SK-N-MC (cell line): ENCODE data around the gene SH2D4B.

Experiments used
- DNase-seq: peaks from one replicate; pipeline ENCODE4 v3.0.0-alpha.2; 2011; ENCODE audit warnings: low read depth, low spot score
- H3K27ac ChIP-seq: fragments of 200-600 bp; sonication (generic); 2 replicates; pipeline ENCODE4 v1.5.1; 2016; ENCODE audit warnings: mixed run types
- H3K36me3 ChIP-seq: fragments of 200-600 bp; sonication (generic); 2 replicates; pipeline ENCODE4 v1.6.1; 2017; ENCODE audit warnings: antibody characterized with exemption, low read length, mixed read lengths; ENCODE audit not compliant: insufficient read depth
- H3K4me3 ChIP-seq: fragments of 200-600 bp; sonication (generic); 2 replicates; pipeline ENCODE4 v1.5.1; 2016
- H3K9ac ChIP-seq: fragments of 200-600 bp; sonication (generic); 2 replicates; pipeline ENCODE4 v1.8.0; 2017; ENCODE audit warnings: mixed run types, mixed read lengths; ENCODE audit not compliant: insufficient read length
- H3K9me3 ChIP-seq: fragments of 200-600 bp; sonication (generic); 2 replicates; pipeline ENCODE4 v1.6.1; 2017; ENCODE audit warnings: low read depth, mild to moderate bottlenecking, antibody characterized with exemption, low read length, moderate library complexity, mixed read lengths
- EZH2 ChIP-seq: fragments of 200-600 bp; sonication (generic); IDR thresholded peaks from one replicate; pipeline ENCODE4 v1.6.1; 2017; ENCODE audit warnings: antibody characterized with exemption
- FOXP2 ChIP-seq: optimal IDR thresholded peaks from 2 replicates; pipeline ENCODE3; 2011; ENCODE audit warnings: mild to moderate bottlenecking, moderate library complexity; ENCODE audit not compliant: insufficient read depth; ENCODE audit errors: extremely low read length, control extremely low read depth
- POLR2AphosphoS5 ChIP-seq: IDR thresholded peaks from 2 replicates; pipeline ENCODE4 v1.6.1; 2012; ENCODE audit warnings: mild to moderate bottlenecking, low read depth, low read length, borderline replicate concordance

Gene SH2D4B

GRCh38 chr10:80600256-80600655 is 62.6 kb downstream of the SH2D4B start:
- Histone ChIP-seq H3K27ac (no peak overlapping the region), H3K36me3 (no peaks in the 10 kb centered on the region), H3K4me3 (no peak overlapping the region), H3K9ac (no peak overlapping the region), H3K9me3 (no peaks in the 10 kb centered on the region)
- TF ChIP-seq FOXP2 (no peak), EZH2 (no peak), POLR2AphosphoS5 (no peak)
- DNase-seq, result no peak

GRCh38 chr10:80602881-80603280 is 65.2 kb downstream of the SH2D4B start:
- Histone ChIP-seq H3K36me3 (no peaks in the 10 kb centered on the region), H3K9ac (no peak overlapping the region), H3K4me3 (no peak overlapping the region), H3K9me3 (no peaks in the 10 kb centered on the region), H3K27ac (no peak overlapping the region)
- no peak for DNase-seq
- no peak for TF ChIP-seq EZH2
- no peak for TF ChIP-seq FOXP2
- no peak for TF ChIP-seq POLR2AphosphoS5

GRCh38 chr10:80603516-80603915 is 65.8 kb downstream of the SH2D4B start:
- Histone ChIP-seq H3K36me3 (no peaks in the 10 kb centered on the region), H3K9ac (no peak overlapping the region), H3K9me3 (no peaks in the 10 kb centered on the region), H3K4me3 (no peak overlapping the region), H3K27ac (no peak overlapping the region)
- TF ChIP-seq EZH2, result no peak
- no peak for TF ChIP-seq POLR2AphosphoS5
- no peak for TF ChIP-seq FOXP2
- DNase-seq, result no peak

- Histone ChIP-seq H3K9ac (no peak overlapping the region), H3K4me3 (no peak overlapping the region), H3K27ac (no peak overlapping the region), H3K36me3 (no peaks in the 10 kb centered on the region), H3K9me3 (no peaks in the 10 kb centered on the region)
- no peak for TF ChIP-seq EZH2
- TF ChIP-seq POLR2AphosphoS5, result no peak
- TF ChIP-seq FOXP2, result no peak
- no peak for DNase-seq
Measured at GRCh38 chr10:80608706-80609105, 71.0 kb downstream of the SH2D4B start.

- Histone ChIP-seq H3K9me3 (no peaks in the 10 kb centered on the region), H3K36me3 (no peaks in the 10 kb centered on the region), H3K4me3 (no peak overlapping the region), H3K27ac (no peak overlapping the region), H3K9ac (no peak overlapping the region)
- DNase-seq, result no peak
- TF ChIP-seq EZH2 (no peak), POLR2AphosphoS5 (no peak), FOXP2 (no peak)
Measured at GRCh38 chr10:80609331-80609730, 71.6 kb downstream of the SH2D4B start.

- H3K9ac ChIP-seq, result no peak overlapping the region
- TF ChIP-seq FOXP2, result no peak
- no peak for TF ChIP-seq POLR2AphosphoS5
- TF ChIP-seq EZH2, result no peak
- H3K9me3 ChIP-seq, result no peaks in the 10 kb centered on the region
- H3K4me3 ChIP-seq, result no peak overlapping the region
- no peaks in the 10 kb centered on the region for H3K36me3 ChIP-seq
- H3K27ac ChIP-seq, result no peak overlapping the region
- no peak for DNase-seq
Measured at GRCh38 chr10:80611481-80612185, 73.9 kb downstream of the SH2D4B start.

- H3K9ac ChIP-seq, result no peak overlapping the region
- H3K27ac ChIP-seq, result no peak overlapping the region
- H3K36me3 ChIP-seq, result no peaks in the 10 kb centered on the region
- no peak for TF ChIP-seq POLR2AphosphoS5
- TF ChIP-seq FOXP2, result no peak
- TF ChIP-seq EZH2, result no peak
- no peak overlapping the region for H3K4me3 ChIP-seq
- DNase-seq, result no peak
- H3K9me3 ChIP-seq, result no peaks in the 10 kb centered on the region
Measured at GRCh38 chr10:80612261-80612660, 74.6 kb downstream of the SH2D4B start.

GRCh38 chr10:80613466-80614170 is 75.9 kb downstream of the SH2D4B start:
- H3K36me3 ChIP-seq, result no peaks in the 10 kb centered on the region
- H3K9me3 ChIP-seq, result no peaks in the 10 kb centered on the region
- TF ChIP-seq FOXP2 (no peak), POLR2AphosphoS5 (no peak), EZH2 (no peak)
- H3K27ac ChIP-seq, result no peak overlapping the region
- no peak for DNase-seq
- no peak overlapping the region for H3K9ac ChIP-seq
- no peak overlapping the region for H3K4me3 ChIP-seq
